Mucosa of descending colon (tissue), 3 donors: Measurements from ENCODE around the gene EGFL8. TPM values are rescaled to one million over a fixed set of nuclear protein-coding genes. Genes with fewer than 3 reads are reported as not detected.
"Not testable (repeated sequence)": the region's sequence is repeated elsewhere in the genome, so short reads cannot be mapped to it uniquely, and the experiment has no call there.

Source experiments
- ATAC-seq: fragments of 200-7000 bp; cut with Tn5 transposase; one replicate; pipeline ENCODE4 v1.9.1; 2020; ENCODE audit warnings: mild to moderate bottlenecking, moderate library complexity
- DNase-seq, 3 donors: peaks; one replicate each; pipeline ENCODE4 v3.0.0-alpha.2; 2020
- H3K36me3 ChIP-seq: fragments of 200-600 bp; one replicate; pipeline ENCODE4 v1.8.0; 2021; ENCODE audit warnings: low read depth, mild to moderate bottlenecking
- H3K4me1 ChIP-seq: fragments of 200-600 bp; one replicate; pipeline ENCODE4 v1.8.0; 2021; ENCODE audit warnings: low read depth, mild to moderate bottlenecking
- H3K4me3 ChIP-seq: fragments of 200-600 bp; one replicate; pipeline ENCODE4 v1.8.0; 2021; ENCODE audit warnings: mild to moderate bottlenecking
- H3K9me3 ChIP-seq: fragments of 200-600 bp; one replicate; pipeline ENCODE4 v1.8.0; 2021; ENCODE audit warnings: mild to moderate bottlenecking
- intact Hi-C, 2 donors: fragments of 100-400 bp; cut with DNase I in 1 of 2; cut with micrococcal nuclease in 1 of 2; formaldehyde crosslinking; loops; one replicate each; pipeline versions ENCODE4 v1.11.0 to v1.11.1; 2022; cut with DNase I, micrococcal nuclease
- total RNA-seq, 3 donors: library from RNA; stranded (reverse); fragmentation: NEBNext Ultra II Directional in 2 of 3; extraction: Animal tissue kit (Norgen Biotek cat#: 25700) in 2 of 3; gene quantifications; one replicate each; pipeline versions ENCODE4 v1.2.1 to v1.2.4, GENCODE V29; 2021 to 2023
- TF ChIP-seq, protein P1 (sequence below): fragments of 200-600 bp; IDR thresholded peaks from one replicate; pipeline ENCODE4 v1.8.0; 2022; ENCODE audit warnings: antibody characterized with exemption, mild to moderate bottlenecking
- donor health status: DM: no; HTN: no; CAD: no; lungs with moderate emphysema.
- donor health status: DM: no; HTN: no; CAD: no.
- donor health status: DM: no; HTN: yes; CAD: no.

Gene EGFL8
- total RNA-seq, 3 donors from 2014 or later = 16.9 to 32.1 (median 21.5) TPM

DNA sequence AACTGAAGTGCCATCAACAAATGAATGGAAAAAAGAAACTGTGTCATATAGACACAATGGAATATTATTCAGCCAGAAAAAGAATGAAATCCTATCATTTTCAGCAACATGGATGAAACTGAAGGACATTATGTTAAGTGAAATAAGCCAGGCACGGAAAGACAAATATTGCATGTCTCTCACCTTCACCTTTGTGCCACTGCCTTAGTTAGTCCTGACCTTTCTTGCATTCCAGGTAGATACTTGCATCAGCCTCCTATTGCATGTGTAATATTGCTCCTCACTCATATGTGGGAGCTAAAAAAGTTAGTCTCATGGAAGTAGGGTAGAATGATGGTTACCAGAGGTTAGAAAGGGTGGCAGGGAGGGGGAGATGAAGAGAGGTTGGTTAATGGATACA is 44.6 kb downstream of the EGFL8 start:
- H3K4me3 ChIP-seq = no peak overlapping the region
- no peaks in the 10 kb centered on the region for H3K9me3 ChIP-seq
- TF ChIP-seq, protein P1, sequence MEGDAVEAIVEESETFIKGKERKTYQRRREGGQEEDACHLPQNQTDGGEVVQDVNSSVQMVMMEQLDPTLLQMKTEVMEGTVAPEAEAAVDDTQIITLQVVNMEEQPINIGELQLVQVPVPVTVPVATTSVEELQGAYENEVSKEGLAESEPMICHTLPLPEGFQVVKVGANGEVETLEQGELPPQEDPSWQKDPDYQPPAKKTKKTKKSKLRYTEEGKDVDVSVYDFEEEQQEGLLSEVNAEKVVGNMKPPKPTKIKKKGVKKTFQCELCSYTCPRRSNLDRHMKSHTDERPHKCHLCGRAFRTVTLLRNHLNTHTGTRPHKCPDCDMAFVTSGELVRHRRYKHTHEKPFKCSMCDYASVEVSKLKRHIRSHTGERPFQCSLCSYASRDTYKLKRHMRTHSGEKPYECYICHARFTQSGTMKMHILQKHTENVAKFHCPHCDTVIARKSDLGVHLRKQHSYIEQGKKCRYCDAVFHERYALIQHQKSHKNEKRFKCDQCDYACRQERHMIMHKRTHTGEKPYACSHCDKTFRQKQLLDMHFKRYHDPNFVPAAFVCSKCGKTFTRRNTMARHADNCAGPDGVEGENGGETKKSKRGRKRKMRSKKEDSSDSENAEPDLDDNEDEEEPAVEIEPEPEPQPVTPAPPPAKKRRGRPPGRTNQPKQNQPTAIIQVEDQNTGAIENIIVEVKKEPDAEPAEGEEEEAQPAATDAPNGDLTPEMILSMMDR = no peak
- H3K4me1 ChIP-seq = no peaks in the 10 kb centered on the region
- ATAC-seq (no peak), DNase-seq (no peak)
- intact Hi-C loops = no loop called here
- no peaks in the 10 kb centered on the region for H3K36me3 ChIP-seq

DNA sequence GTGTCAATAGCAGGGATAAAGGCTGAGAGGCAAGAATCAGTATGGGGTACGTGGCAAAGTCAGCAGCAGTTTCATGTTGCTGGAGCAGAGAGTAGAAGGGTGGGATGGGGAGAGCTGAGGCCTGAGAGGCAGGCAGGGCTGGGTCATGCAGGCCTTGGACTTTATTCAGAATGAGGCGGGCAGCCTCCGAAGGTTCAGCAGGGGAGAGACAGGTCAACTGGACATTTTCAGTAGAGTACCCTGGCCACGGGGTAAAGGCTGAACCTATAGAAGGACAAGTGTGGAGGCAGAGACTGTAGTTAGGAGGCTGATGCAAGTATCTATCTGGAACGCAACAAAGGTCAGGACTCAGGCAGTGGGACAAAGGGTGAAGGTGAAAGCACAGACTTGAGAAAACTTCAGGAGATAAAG is 45.8 kb downstream of the EGFL8 start:
- no peak for DNase-seq
- TF ChIP-seq, protein P1 = no peak
- Histone ChIP-seq H3K9me3 (no peaks in the 10 kb centered on the region), H3K4me3 (no peak overlapping the region), H3K4me1 (no peaks in the 10 kb centered on the region), H3K36me3 (no peaks in the 10 kb centered on the region)
- ATAC-seq = no peak
- intact Hi-C loops = no loop called here

DNA sequence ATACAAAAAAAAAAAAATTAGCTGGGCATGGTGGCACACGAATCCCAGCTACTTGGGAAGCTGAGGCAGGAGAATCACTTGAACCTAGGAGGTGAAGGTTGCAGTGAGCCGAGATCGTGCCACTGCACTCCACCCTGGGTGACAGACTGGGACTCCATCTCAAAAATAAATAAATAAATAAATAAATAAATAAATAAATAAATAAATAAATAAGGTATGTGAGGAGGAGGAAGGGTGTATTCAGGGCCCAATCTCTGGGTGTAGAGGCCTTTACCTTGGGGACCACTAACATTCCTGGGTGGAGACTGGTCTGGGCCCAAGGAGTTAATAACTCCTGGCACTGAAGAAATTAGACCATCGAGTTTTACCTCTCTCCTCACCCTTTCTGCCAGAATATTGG is 47.0 kb downstream of the EGFL8 start:
- H3K4me3 ChIP-seq, intact Hi-C loops, H3K9me3 ChIP-seq, DNase-seq, H3K4me1 ChIP-seq, ATAC-seq, H3K36me3 ChIP-seq: not testable (repeated sequence)

DNA sequence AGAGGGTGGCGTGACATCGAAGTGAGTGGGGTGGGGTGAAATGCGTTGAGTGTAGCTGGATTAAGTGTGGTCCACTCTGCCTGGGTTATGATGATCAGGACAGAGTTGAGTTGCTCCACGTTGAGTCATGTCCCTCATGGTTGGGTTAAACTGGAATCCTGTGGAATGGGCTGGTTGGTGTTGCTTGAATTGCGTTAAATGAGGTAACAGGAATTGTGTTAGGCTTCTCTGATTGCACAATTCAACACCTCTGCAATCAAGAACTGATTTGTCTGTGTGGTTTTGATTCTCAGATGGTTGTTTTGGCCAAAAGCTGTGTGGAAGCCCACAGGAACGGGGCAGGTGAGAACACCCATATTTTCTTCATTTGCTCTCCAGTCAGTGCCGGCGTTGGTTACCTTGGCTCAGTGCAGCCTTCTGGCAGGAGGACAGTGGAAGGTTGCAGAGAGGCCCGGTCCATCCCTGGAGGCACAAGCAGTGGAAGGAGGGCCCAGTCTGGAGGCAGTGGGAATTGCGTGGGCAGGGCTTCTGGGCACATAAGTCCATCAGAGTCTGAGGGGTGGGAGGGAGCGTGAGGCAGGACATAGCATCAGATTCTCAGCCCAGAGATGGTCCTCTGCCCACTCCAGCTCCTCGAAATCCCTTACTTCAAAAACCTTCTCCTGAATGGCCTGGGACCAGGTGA is 47.8 kb downstream of the EGFL8 start:
- TF ChIP-seq, protein P1 = no peak
- no peaks in the 10 kb centered on the region for H3K9me3 ChIP-seq
- intact Hi-C loops = no loop called here
- ATAC-seq (no peak), DNase-seq (no peak)
- H3K36me3 ChIP-seq = no peaks in the 10 kb centered on the region
- no peak overlapping the region for H3K4me3 ChIP-seq
- no peaks in the 10 kb centered on the region for H3K4me1 ChIP-seq

- TF ChIP-seq, protein P1 = no peak
- DNase-seq (no peak), ATAC-seq (no peak)
- intact Hi-C loops = no loop called here
- H3K4me3 ChIP-seq = no peak overlapping the region
- H3K9me3 ChIP-seq = no peaks in the 10 kb centered on the region
- no peaks in the 10 kb centered on the region for H3K4me1 ChIP-seq
- H3K36me3 ChIP-seq = no peaks in the 10 kb centered on the region
Measured at GRCh38 chr6:32213649-32214048, 49.3 kb downstream of the EGFL8 start.

GRCh38 chr6:32214126-32214525 is 49.7 kb downstream of the EGFL8 start:
- intact Hi-C loops = no loop called here
- H3K4me3 ChIP-seq = no peak overlapping the region
- H3K4me1 ChIP-seq = no peaks in the 10 kb centered on the region
- H3K36me3 ChIP-seq = no peaks in the 10 kb centered on the region
- ATAC-seq (no peak), DNase-seq (no peak)
- H3K9me3 ChIP-seq = no peaks in the 10 kb centered on the region
- TF ChIP-seq, protein P1 = no peak
